Measurements from ENCODE around the gene ANKDD1A.

Gene ANKDD1A

DNA sequence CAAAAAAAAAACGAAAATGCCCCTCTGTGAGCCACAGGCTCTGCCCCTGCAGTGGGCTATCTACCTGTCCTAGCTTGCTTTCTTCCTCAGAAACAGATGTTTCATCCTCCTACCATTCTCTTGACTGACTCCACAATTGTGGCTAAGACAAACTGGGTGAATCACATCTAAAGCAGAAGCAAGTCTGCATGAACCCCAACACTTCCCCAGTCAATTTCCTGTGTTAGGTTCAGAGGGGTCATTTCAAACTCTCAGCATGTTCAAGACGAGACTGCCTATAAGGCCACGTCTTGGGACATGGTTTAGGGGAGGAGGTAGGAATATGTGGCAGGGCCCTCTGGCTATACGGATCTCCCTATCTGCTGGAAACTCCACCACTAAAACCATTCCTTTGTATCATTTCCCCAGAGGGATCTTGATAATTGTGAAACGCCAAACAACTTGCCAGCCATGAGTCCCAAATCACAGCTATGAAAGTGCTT lies 28.6 kb upstream of the ANKDD1A start:
- H3K27me3 ChIP-seq (ENCODE audit: control insufficient read depth in 1 of 2, insufficient read depth in 2 of 2, low read length in 2 of 2) = no peaks in the 10 kb centered on the region
- H3K27ac ChIP-seq (ENCODE audit: low read depth, low read length) = peak overlapping the region; percentile 34
- no peaks in the 10 kb centered on the region for H3K9me3 ChIP-seq (ENCODE audit: low read length)
- no peak overlapping the region for H3K4me3 ChIP-seq (ENCODE audit: low read depth in 1 of 2, low read length in 2 of 2)
- no peaks in the 10 kb centered on the region for H3K36me3 ChIP-seq (ENCODE audit: insufficient read depth, low read length)
- H3K4me1 ChIP-seq (ENCODE audit: insufficient read depth, low read length) = peaks cover 11% of the 10 kb centered on the region
- no peak overlapping the region for H3K9ac ChIP-seq (ENCODE audit: low read length)

DNA sequence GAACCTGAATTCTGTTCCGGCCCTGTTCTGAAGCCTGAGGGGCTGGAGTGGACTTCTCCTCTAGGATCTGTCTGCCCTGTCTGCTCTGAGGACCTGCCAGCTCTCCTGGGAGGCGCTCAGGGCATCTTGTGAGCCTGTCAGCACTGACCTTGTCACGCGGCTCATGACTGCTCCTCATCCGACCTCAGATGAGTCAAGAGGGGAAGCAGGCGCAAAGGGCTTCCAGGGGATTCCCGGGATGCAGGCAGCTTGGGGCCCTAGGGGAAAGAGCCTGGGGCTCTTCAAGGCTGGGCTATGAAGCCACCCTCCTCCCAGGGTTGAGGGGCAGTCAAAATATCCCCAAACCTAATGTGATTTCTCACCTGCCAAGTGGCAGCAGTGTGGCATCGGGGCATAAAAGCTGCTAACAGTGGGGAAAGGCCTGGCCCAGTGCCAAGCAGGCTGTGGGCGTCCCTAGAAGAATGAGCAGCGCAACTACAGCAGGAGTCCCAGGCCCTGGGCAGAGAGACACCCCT lies 27.6 kb upstream of the ANKDD1A start:
- peak overlapping the region; percentile 34 for H3K27ac ChIP-seq (ENCODE audit: low read depth, low read length)
- no peaks in the 10 kb centered on the region for H3K36me3 ChIP-seq (ENCODE audit: insufficient read depth, low read length)
- peaks cover 11% of the 10 kb centered on the region for H3K4me1 ChIP-seq (ENCODE audit: insufficient read depth, low read length)
- H3K9me3 ChIP-seq (ENCODE audit: low read length) = no peaks in the 10 kb centered on the region
- H3K9ac ChIP-seq (ENCODE audit: low read length) = no peak overlapping the region
- H3K27me3 ChIP-seq (ENCODE audit: control insufficient read depth in 1 of 2, insufficient read depth in 2 of 2, low read length in 2 of 2) = no peaks in the 10 kb centered on the region
- no peak overlapping the region for H3K4me3 ChIP-seq (ENCODE audit: low read depth in 1 of 2, low read length in 2 of 2)

DNA sequence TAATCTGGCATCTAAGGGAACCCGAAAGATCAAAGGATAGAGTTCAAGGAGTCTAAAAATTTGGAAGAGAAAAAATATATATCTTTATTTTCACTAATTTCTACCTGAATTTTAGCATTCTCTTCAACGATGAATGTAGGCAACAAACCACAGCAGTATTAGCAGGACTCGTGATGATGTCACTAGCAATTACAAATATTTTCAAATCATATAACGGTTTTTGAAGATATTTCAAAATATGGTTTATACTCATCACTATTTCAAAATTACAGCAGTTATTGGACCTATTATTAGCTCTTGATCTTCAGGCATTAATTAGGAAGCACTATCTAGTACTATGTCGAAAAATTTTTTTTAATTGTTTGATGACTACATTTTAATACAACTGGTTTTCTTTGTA lies 27.0 kb upstream of the ANKDD1A start:
- no peaks in the 10 kb centered on the region for H3K9me3 ChIP-seq (ENCODE audit: low read length)
- no peak overlapping the region for H3K9ac ChIP-seq (ENCODE audit: low read length)
- H3K4me1 ChIP-seq (ENCODE audit: insufficient read depth, low read length) = peaks cover 11% of the 10 kb centered on the region
- H3K4me3 ChIP-seq (ENCODE audit: low read depth in 1 of 2, low read length in 2 of 2) = no peak overlapping the region
- no peaks in the 10 kb centered on the region for H3K27me3 ChIP-seq (ENCODE audit: control insufficient read depth in 1 of 2, insufficient read depth in 2 of 2, low read length in 2 of 2)
- no peak overlapping the region for H3K27ac ChIP-seq (ENCODE audit: low read depth, low read length)
- no peaks in the 10 kb centered on the region for H3K36me3 ChIP-seq (ENCODE audit: insufficient read depth, low read length)

DNA sequence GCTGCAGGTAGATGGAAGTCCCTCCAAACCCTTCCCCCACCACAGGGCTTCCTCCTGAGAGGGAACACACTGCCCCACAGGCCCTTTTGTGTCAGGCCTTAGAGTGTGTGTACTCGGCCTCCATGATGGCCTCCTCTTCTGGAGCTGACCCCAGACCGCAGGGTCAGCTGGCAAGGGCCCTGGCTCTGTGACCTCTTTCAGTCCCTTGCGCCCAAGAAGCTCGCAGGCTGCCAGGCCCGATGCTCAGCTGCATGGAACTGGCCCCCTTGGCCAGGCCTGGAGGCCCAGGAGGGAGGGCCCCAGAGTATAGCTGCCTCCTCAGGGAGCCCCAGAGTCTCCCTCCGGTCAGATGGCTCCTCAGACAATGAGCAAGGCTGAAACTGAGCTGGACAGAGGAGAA lies 23.4 kb upstream of the ANKDD1A start:
- H3K9me3 ChIP-seq (ENCODE audit: low read length) = no peaks in the 10 kb centered on the region
- no peak overlapping the region for H3K27ac ChIP-seq (ENCODE audit: low read depth, low read length)
- H3K36me3 ChIP-seq (ENCODE audit: insufficient read depth, low read length) = no peaks in the 10 kb centered on the region
- no peak overlapping the region for H3K9ac ChIP-seq (ENCODE audit: low read length)
- no peaks in the 10 kb centered on the region for H3K27me3 ChIP-seq (ENCODE audit: control insufficient read depth in 1 of 2, insufficient read depth in 2 of 2, low read length in 2 of 2)
- peaks cover 18% of the 10 kb centered on the region for H3K4me1 ChIP-seq (ENCODE audit: insufficient read depth, low read length)
- H3K4me3 ChIP-seq (ENCODE audit: low read depth in 1 of 2, low read length in 2 of 2) = no peak overlapping the region

GRCh38 chr15:64891561-64891960 lies 20.1 kb upstream of the ANKDD1A start:
- Histone ChIP-seq H3K4me3 (ENCODE audit: low read depth in 1 of 2, low read length in 2 of 2) (no peak overlapping the region), H3K9me3 (ENCODE audit: low read length) (no peaks in the 10 kb centered on the region), H3K9ac (ENCODE audit: low read length) (no peak overlapping the region), H3K4me1 (ENCODE audit: insufficient read depth, low read length) (peaks cover 31% of the 10 kb centered on the region), H3K36me3 (ENCODE audit: insufficient read depth, low read length) (no peaks in the 10 kb centered on the region), H3K27ac (ENCODE audit: low read depth, low read length) (no peak overlapping the region), H3K27me3 (ENCODE audit: control insufficient read depth in 1 of 2, insufficient read depth in 2 of 2, low read length in 2 of 2) (no peaks in the 10 kb centered on the region)

DNA sequence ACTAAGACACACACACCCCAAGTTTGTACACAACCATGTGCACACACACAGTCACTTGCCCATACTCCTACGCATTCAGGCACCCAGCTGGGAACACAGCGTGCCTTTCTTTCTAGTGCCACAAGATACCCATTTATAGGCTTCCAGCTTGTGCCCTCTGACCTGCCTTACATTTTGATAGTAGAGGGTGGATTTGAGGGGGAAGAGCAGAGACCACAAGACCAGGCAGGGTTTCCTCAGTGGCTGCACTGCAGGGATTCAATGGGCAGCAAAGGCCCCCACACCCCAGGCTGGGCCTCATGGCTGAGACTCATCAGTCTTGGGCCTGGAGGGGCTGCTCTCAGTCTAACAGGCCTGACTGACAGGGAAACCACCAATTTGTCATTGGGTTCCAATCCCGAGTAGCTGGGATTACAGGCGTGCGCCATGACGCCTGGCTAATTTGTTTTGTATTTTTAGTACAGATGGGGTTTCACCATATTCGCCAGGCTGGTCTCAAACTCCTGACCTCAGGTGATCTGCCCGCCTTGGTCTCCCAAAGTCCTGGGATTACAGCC lies 18.8 kb upstream of the ANKDD1A start:
- Histone ChIP-seq H3K27ac (ENCODE audit: low read depth, low read length) (no peak overlapping the region), H3K4me3 (ENCODE audit: low read depth in 1 of 2, low read length in 2 of 2) (peak overlapping the region in 1 of 2 donors; percentile 47), H3K36me3 (ENCODE audit: insufficient read depth, low read length) (no peaks in the 10 kb centered on the region), H3K27me3 (ENCODE audit: control insufficient read depth in 1 of 2, insufficient read depth in 2 of 2, low read length in 2 of 2) (no peaks in the 10 kb centered on the region), H3K9me3 (ENCODE audit: low read length) (no peaks in the 10 kb centered on the region), H3K4me1 (ENCODE audit: insufficient read depth, low read length) (peaks cover 44% of the 10 kb centered on the region), H3K9ac (ENCODE audit: low read length) (no peak overlapping the region)

GRCh38 chr15:64893481-64894394 lies 18.0 kb upstream of the ANKDD1A start:
- no peak overlapping the region for H3K9ac ChIP-seq (ENCODE audit: low read length)
- peak overlapping the region; percentile 6 to 47 for H3K4me3 ChIP-seq (ENCODE audit: low read depth in 1 of 2, low read length in 2 of 2)
- no peaks in the 10 kb centered on the region for H3K27me3 ChIP-seq (ENCODE audit: control insufficient read depth in 1 of 2, insufficient read depth in 2 of 2, low read length in 2 of 2)
- H3K27ac ChIP-seq (ENCODE audit: low read depth, low read length) = peak overlapping the region; percentile 59
- no peaks in the 10 kb centered on the region for H3K9me3 ChIP-seq (ENCODE audit: low read length)
- no peaks in the 10 kb centered on the region for H3K36me3 ChIP-seq (ENCODE audit: insufficient read depth, low read length)
- H3K4me1 ChIP-seq (ENCODE audit: insufficient read depth, low read length) = peaks cover 49% of the 10 kb centered on the region

DNA sequence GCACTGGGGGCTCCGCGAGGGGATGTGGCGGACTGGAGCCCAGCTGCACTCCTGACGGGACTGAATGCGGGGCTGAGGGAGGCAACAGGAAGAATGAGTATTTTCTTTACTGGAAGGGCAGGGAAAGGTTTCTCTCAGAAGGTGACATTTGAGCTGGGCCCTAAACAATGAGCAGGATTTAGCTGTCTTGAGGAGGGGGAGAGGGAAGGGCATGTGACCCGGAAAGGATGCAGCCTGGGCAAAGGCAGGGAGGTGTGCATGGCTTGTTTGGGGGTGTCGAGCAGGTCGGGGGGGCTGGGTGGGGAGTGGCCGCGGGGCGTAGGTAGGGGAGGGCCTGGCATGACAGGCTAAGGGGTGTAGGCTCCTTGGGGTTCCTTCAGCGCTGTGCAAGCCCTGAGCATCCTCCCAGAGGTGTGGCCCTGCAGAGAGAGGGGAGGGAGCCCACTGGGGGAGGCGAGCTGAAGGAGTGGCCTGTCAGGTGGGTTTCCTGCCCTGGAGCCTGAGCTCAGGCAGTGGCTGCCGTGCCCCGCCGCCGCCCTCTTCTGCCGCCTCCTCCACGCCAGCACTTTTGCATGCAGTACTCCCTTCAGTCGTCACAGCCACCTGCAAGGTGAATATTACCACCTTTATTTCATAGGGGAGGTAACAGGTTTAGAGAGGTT lies 17.2 kb upstream of the ANKDD1A start:
- Histone ChIP-seq H3K27me3 (ENCODE audit: control insufficient read depth in 1 of 2, insufficient read depth in 2 of 2, low read length in 2 of 2) (no peaks in the 10 kb centered on the region), H3K9me3 (ENCODE audit: low read length) (no peaks in the 10 kb centered on the region), H3K4me3 (ENCODE audit: low read depth in 1 of 2, low read length in 2 of 2) (peak overlapping the region in 1 of 2 donors; percentile 49), H3K4me1 (ENCODE audit: insufficient read depth, low read length) (peaks cover 49% of the 10 kb centered on the region), H3K9ac (ENCODE audit: low read length) (peak overlapping the region; percentile 19), H3K27ac (ENCODE audit: low read depth, low read length) (peak overlapping the region; percentile 59), H3K36me3 (ENCODE audit: insufficient read depth, low read length) (no peaks in the 10 kb centered on the region)

DNA sequence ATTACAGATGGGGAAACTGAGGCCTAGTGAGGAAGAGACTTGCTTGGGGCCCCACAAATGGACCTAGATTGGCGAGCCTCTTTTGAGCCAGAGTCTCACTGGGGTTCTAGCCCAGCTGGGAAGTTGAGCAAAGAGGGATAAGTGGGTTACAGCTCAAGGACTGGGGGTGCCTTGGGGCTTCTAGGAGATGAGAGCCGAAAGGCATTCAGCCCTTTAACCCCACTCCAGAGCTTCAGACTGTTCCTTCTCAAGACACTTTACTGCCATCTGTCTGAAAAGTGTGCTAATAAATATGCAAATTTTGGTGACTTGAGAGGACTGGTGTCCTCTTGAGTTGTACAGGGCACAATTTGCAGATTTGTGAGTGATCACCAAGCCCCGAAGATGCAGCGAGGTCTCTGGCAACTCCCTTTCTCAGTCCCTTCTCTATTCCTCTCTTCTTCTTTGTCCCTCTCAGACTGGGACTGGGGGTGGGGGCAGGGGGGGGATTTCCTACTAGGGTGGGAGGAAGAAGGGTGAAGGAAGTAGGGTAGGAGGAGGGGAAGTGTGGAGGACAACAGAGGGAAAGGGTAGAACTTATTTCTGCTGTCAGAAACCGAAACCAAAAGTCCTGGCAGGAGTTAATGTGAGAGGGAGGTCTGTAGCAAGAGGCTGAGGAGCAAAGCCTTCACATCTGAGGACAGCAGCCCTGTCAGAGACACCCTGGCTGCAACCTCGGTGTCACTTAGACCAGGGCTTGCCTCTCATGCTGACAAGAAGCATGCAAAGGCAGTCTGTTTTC lies 16.2 kb upstream of the ANKDD1A start:
- H3K4me1 ChIP-seq (ENCODE audit: insufficient read depth, low read length) = peaks cover 49% of the 10 kb centered on the region
- H3K9me3 ChIP-seq (ENCODE audit: low read length) = no peaks in the 10 kb centered on the region
- H3K27me3 ChIP-seq (ENCODE audit: control insufficient read depth in 1 of 2, insufficient read depth in 2 of 2, low read length in 2 of 2) = no peaks in the 10 kb centered on the region
- H3K36me3 ChIP-seq (ENCODE audit: insufficient read depth, low read length) = no peaks in the 10 kb centered on the region
- peak overlapping the region; percentile 19 for H3K9ac ChIP-seq (ENCODE audit: low read length)
- H3K27ac ChIP-seq (ENCODE audit: low read depth, low read length) = peak overlapping the region; percentile 71
- H3K4me3 ChIP-seq (ENCODE audit: low read depth in 1 of 2, low read length in 2 of 2) = peak overlapping the region in 1 of 2 donors; percentile 49

GRCh38 chr15:64896371-64897069 lies 15.2 kb upstream of the ANKDD1A start:
- Histone ChIP-seq H3K4me1 (ENCODE audit: insufficient read depth, low read length) (peaks cover 49% of the 10 kb centered on the region), H3K36me3 (ENCODE audit: insufficient read depth, low read length) (no peaks in the 10 kb centered on the region), H3K27ac (ENCODE audit: low read depth, low read length) (peak overlapping the region; percentile 71), H3K27me3 (ENCODE audit: control insufficient read depth in 1 of 2, insufficient read depth in 2 of 2, low read length in 2 of 2) (no peaks in the 10 kb centered on the region), H3K9ac (ENCODE audit: low read length) (no peak overlapping the region), H3K9me3 (ENCODE audit: low read length) (peaks cover 5% of the 10 kb centered on the region), H3K4me3 (ENCODE audit: low read depth in 1 of 2, low read length in 2 of 2) (no peak overlapping the region)
